ENCODE measurements around the gene CA11.

GRCh38 chr19:48670699-48671445, 24.9 kb upstream of the CA11 start:
- TF ChIP-seq TAF1 (IDR thresholded peaks at IDR 0.05; ENCODE audit: borderline replicate concordance, low read depth, low read length) (no peak), POLR2AphosphoS5 (IDR thresholded peaks at IDR 0.05; ENCODE audit: low read depth, low read length) (no peak)

Data from GM12892 (cell line).